Choroid plexus epithelial cell (primary cell): ENCODE results near the gene PDGFRA.

ENCODE experiments used
- DNase-seq: peaks from one replicate; pipeline ENCODE4 v3.0.0-alpha.2; 2010; ENCODE audit warnings: low read depth
- H3K4me3 ChIP-seq: 2 replicates; pipeline ENCODE4 v1.5.1; 2011; ENCODE audit warnings: low read depth, mild to moderate bottlenecking, control low read depth, low read length, moderate library complexity
- CTCF ChIP-seq: conservative IDR thresholded peaks from 2 replicates; pipeline ENCODE4 v1.5.1; 2011; ENCODE audit warnings: low read depth, mild to moderate bottlenecking, control low read depth, inconsistent platforms, low read length, moderate library complexity

PDGFRA gene

GRCh38 chr4:54308110-54308509 is 79.0 kb downstream of the PDGFRA start:
- no peak for TF ChIP-seq CTCF
- no peak for DNase-seq
- no peak overlapping the region for H3K4me3 ChIP-seq

- no peak for TF ChIP-seq CTCF
- H3K4me3 ChIP-seq = no peak overlapping the region
- DNase-seq = no peak
These were observed 86.8 kb downstream of the PDGFRA start for GRCh38 chr4:54315561-54316538.

- TF ChIP-seq CTCF = no peak
- DNase-seq = no peak
These were observed 88.6 kb downstream of the PDGFRA start for GRCh38 chr4:54317690-54318089.

GRCh38 chr4:54318904-54319303 is 89.8 kb downstream of the PDGFRA start:
- no peak overlapping the region for H3K4me3 ChIP-seq
- DNase-seq = peak; percentile 83
- peak; percentile 96 for TF ChIP-seq CTCF

More at GRCh38 chr4:54317690-54318089, 88.6 kb downstream of the PDGFRA start:
- H3K4me3 ChIP-seq = no peak overlapping the region

- DNase-seq = no peak
- no peak for TF ChIP-seq CTCF
- H3K4me3 ChIP-seq = no peak overlapping the region
These were observed 92.0 kb downstream of the PDGFRA start for GRCh38 chr4:54320826-54321685.

GRCh38 chr4:54322818-54323417 is 93.8 kb downstream of the PDGFRA start:
- DNase-seq = peak; percentile 80
- peak; percentile 86 for TF ChIP-seq CTCF

More at GRCh38 chr4:54322818-54323417, 93.8 kb downstream of the PDGFRA start:
- H3K4me3 ChIP-seq = no peak overlapping the region
